Adrenal gland (tissue), 12 donors: ENCODE measurements around the gene ZNF281. TPM values are rescaled to one million over a fixed set of nuclear protein-coding genes. Genes with fewer than 3 reads are reported as not detected.
"Not testable (repeated sequence)": the region's sequence is repeated elsewhere in the genome, so short reads cannot be mapped to it uniquely, and the experiment has no call there.

Experiments
- DNase-seq, 7 donors: peaks; one replicate each; pipeline ENCODE4 v3.0.0-alpha.2; 2019 to 2020
- H3K27ac ChIP-seq, 5 donors: fragments of 200-600 bp; sonication (generic) in 4 of 5; 1 replicate in 3 of 5; 2 replicates in 2 of 5; pipeline versions ENCODE4 v1.5.1 to v1.8.0; 2016 to 2020; ENCODE audit warnings: mild to moderate bottlenecking in 1 of 5
- H3K27me3 ChIP-seq: fragments of 200-600 bp; 2 replicates; pipeline ENCODE4 v1.8.0; 2021
- H3K36me3 ChIP-seq, 2 donors: fragments of 200-600 bp; replicated peaks in 1 of 2; 1 replicate in 1 of 2; 2 replicates in 1 of 2; pipeline versions ENCODE4 v1.5.1 to v1.8.0; 2018 to 2022
- H3K4me1 ChIP-seq, 2 donors: fragments of 200-600 bp; replicated peaks in 1 of 2; 1 replicate in 1 of 2; 2 replicates in 1 of 2; pipeline versions ENCODE4 v1.5.1 to v1.8.0; 2018 to 2021
- H3K4me3 ChIP-seq, 4 donors: fragments of 200-600 bp; sonication (generic) in 3 of 4; one replicate each; pipeline ENCODE4 v1.5.1; 2016 to 2018
- H3K9me3 ChIP-seq, 3 donors: fragments of 200-600 bp; sonication (generic) in 1 of 3; replicated peaks in 1 of 3; 1 replicate in 2 of 3; 2 replicates in 1 of 3; pipeline versions ENCODE4 v1.5.1 to v1.8.0; 2016 to 2021
- CTCF ChIP-seq, 6 experiments: fragments of 450-650 bp in 4 of 6; fragments of 200-600 bp in 2 of 6; sonication (generic) in 1 of 6; IDR thresholded peaks; 1 replicate in 5 of 6; 2 replicates in 1 of 6; pipeline versions ENCODE4 v1.5.1 to v1.8.0; 2016 to 2021; ENCODE audit warnings: antibody characterized with exemption in 6 of 6, mild to moderate bottlenecking in 2 of 6, moderate library complexity in 1 of 6
- POLR2A ChIP-seq, 2 donors: fragments of 450-650 bp; IDR thresholded peaks; one replicate each; pipeline ENCODE4 v1.6.1; 2017; ENCODE audit warnings: antibody characterized with exemption in 2 of 2, mild to moderate bottlenecking in 2 of 2, moderate library complexity in 1 of 2
- WGBS, 4 donors: extraction: QIAGEN DNeasy Blood & Tissue Kit in 2 of 4; methylation state at CpG; one replicate each; pipeline versions ENCODE4 v1.1.5 to v1.1.7; 2013 to 2017; 5-methylcytosine and 5-hydroxymethylcytosine counted together
- intact Hi-C, 2 donors: fragments of 100-400 bp; cut with DNase I; formaldehyde crosslinking; loops; one replicate each; pipeline versions ENCODE4 v1.14.1 to v1.15.0; 2022 to 2023
- polyA plus RNA-seq, 3 donors: library from polyadenylated mRNA; stranded (reverse); fragments of 200-250 nt in 2 of 3; fragments of 350-450 nt in 1 of 3; fragmentation: Illumina TruSeq in 1 of 3; extraction: RNeasy Lipid Tissue Mini Kit (QIAGEN cat#74804) in 1 of 3; gene quantifications; one replicate each; pipeline ENCODE4 v1.2.3, GENCODE V29; 2013 to 2014
- total RNA-seq, 9 donors: library from RNA; depleted of rRNA in 4 of 9; stranded (reverse); fragments of >200 nt in 4 of 9; fragments of 120-200 nt in 1 of 9; fragmentation: NEBNext Ultra II Directional in 1 of 9; extraction: Animal tissue kit (Norgen Biotek cat#: 25700) in 1 of 9; gene quantifications; one replicate each; pipeline versions ENCODE4 v1.1.0 to v1.2.4, GENCODE V29; 2013 to 2023
- donor health status: healthy with polysubstance abuse.
- donor health status: Bipolar disorder and iron deficiency.
- donor health status: DM: yes; HTN: yes; CAD: no.
- donor health status: DM: no; HTN: no; CAD: no.
- donor health status: DM: no; HTN: no; CAD: no.
- donor health status: DM: yes; HTN: yes; CAD: no.

ZNF281 gene
- total and polyA plus RNA-seq, 12 donors, result 2.2 to 11.6 (median 8.4) TPM

DNA sequence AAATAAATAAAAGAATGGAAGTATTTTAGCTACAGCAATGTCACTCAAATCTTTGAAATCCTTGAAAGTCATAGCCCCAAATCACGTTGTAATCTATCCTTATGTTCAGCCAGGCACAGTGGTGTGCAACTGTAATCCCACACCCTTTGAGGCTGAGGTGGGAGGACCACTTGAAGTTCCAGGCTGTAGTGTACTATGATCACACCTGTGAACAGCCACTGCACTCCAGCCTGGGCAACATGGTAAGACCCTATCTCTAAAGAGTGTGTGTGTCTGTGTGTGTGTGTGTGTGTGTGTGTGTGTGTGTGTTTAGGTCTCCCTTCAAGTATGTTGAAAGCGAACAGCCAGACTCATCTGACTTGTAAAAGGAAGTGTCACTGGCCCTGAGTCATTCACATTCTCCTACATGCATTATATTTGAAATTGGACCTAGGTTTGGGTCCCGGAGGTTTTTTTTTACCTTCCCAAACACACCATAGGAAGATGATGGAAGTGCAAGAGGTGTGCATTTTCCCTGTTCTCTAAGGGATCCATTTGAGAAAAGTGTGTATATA, 50.1 kb downstream of the ZNF281 start:
- no peaks in the 10 kb centered on the region for H3K27me3 ChIP-seq
- TF ChIP-seq CTCF (IDR thresholded peaks at IDR 0.05) (no peak), POLR2A (IDR thresholded peaks at IDR 0.05) (no peak)
- no peak overlapping the region for H3K4me3 ChIP-seq
- intact Hi-C loops, result no loop called here
- H3K4me1 ChIP-seq, result no peaks in the 10 kb centered on the region
- 54 to 75% (median 64%) methylated on average over 3 of the region's 3 CpGs for WGBS, 4 donors
- H3K27ac ChIP-seq, result no peak overlapping the region
- H3K9me3 ChIP-seq, result no peaks in the 10 kb centered on the region
- no peak for DNase-seq
- no peaks in the 10 kb centered on the region for H3K36me3 ChIP-seq

DNA sequence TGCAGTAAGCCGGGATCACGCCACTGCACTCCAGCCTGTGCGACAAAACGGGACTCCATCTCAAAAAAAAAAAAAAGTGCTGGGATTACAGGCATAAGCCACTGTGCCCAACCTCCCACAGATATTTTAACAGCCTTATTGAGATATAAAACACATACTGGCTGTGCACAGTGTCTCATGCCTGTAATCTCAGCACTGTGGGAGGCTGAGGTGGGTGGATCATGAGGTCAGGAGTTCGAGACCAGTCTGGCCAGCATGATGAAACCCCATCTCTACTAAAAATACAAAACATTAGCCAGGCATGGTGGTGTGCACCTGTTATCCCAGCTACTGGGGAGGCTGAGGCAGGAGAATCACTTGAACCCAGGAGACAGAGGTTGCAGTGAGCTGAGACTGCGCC, 51.9 kb downstream of the ZNF281 start:
- WGBS, 4 donors, result 70 to 79% (median 77%) methylated on average over 6 of the region's 6 CpGs
- DNase-seq, H3K27ac ChIP-seq, H3K9me3 ChIP-seq, intact Hi-C loops, H3K4me1 ChIP-seq, H3K4me3 ChIP-seq, H3K27me3 ChIP-seq, H3K36me3 ChIP-seq: not testable (repeated sequence)

GRCh38 chr1:200355801-200356200, 54.0 kb downstream of the ZNF281 start:
- no peak for TF ChIP-seq POLR2A (IDR thresholded peaks at IDR 0.05)
- TF ChIP-seq CTCF (IDR thresholded peaks at IDR 0.05), result no peak
- 59 to 72% (median 63%) methylated on average over 3 of the region's 3 CpGs for WGBS, 4 donors
- no peak overlapping the region for H3K4me3 ChIP-seq
- no peaks in the 10 kb centered on the region for H3K27me3 ChIP-seq
- H3K9me3 ChIP-seq, result no peaks in the 10 kb centered on the region
- DNase-seq, result no peak
- H3K36me3 ChIP-seq, result no peaks in the 10 kb centered on the region
- H3K4me1 ChIP-seq, result peaks cover 0 to 5% of the 10 kb centered on the region in 2 donors
- H3K27ac ChIP-seq, result no peak overlapping the region
- intact Hi-C loops, result no loop called here

Other genes with a start within 250 kb of the ZNF281 start
- 1 to 10 TPM in 3 of 9 donors, under 1 TPM in 6; 0.11 to 3.5 (median 0.36) TPM for gene KIF14, start 210.7 kb upstream of the ZNF281 start, total RNA-seq
- gene KIF14, start 210.7 kb upstream of the ZNF281 start, polyA plus RNA-seq, result under 1 TPM; 0.07 to 0.33 (median 0.08) TPM